Choroid plexus epithelial cell (primary cell): ENCODE results near the gene RASL10A.

Experiments
- DNase-seq: peaks from one replicate; pipeline ENCODE4 v3.0.0-alpha.2; 2010; ENCODE audit warnings: low read depth
- H3K4me3 ChIP-seq: 2 replicates; pipeline ENCODE4 v1.5.1; 2011; ENCODE audit warnings: low read depth, mild to moderate bottlenecking, control low read depth, low read length, moderate library complexity
- CTCF ChIP-seq: conservative IDR thresholded peaks from 2 replicates; pipeline ENCODE4 v1.5.1; 2011; ENCODE audit warnings: low read depth, mild to moderate bottlenecking, control low read depth, inconsistent platforms, low read length, moderate library complexity

The RASL10A gene

GRCh38 chr22:29269230-29269604 lies 46.3 kb downstream of the RASL10A start:
- TF ChIP-seq CTCF = no peak
- peak; percentile 21 for DNase-seq
- peak overlapping the region; percentile 90 for H3K4me3 ChIP-seq

GRCh38 chr22:29268511-29269229 lies 46.8 kb downstream of the RASL10A start:
- peak; percentile 83 for DNase-seq
- peak overlapping the region; percentile 90 for H3K4me3 ChIP-seq
- TF ChIP-seq CTCF = no peak

- DNase-seq = peak; percentile 99
- TF ChIP-seq CTCF = no peak
- peak within 1 kb of the TSS; percentile 90 for H3K4me3 ChIP-seq
These were observed 47.5 kb downstream of the RASL10A start, which contains the start of the genes EWSR1 and RHBDD3 for GRCh38 chr22:29267858-29268510. Gene EWSR1, plus strand, starts transcription at chr22:29268268. Its CDS starts 69 bp downstream, at chr22:29268337. Gene RHBDD3, minus strand, starts transcription at chr22:29267981. Its CDS starts 2,355 bp downstream, at chr22:29265626.

- H3K4me3 ChIP-seq = peak overlapping the region; percentile 90
- no peak for DNase-seq
- TF ChIP-seq CTCF = no peak
These were observed 48.0 kb downstream of the RASL10A start for GRCh38 chr22:29267462-29267857.

GRCh38 chr22:29266564-29267461 lies 48.7 kb downstream of the RASL10A start:
- TF ChIP-seq CTCF = no peak
- peak; percentile 42 for DNase-seq

GRCh38 chr22:29265929-29266328 lies 49.6 kb downstream of the RASL10A start:
- no peak overlapping the region for H3K4me3 ChIP-seq
- TF ChIP-seq CTCF = no peak
- no peak for DNase-seq

More at GRCh38 chr22:29266564-29267461, 48.7 kb downstream of the RASL10A start:
- peak overlapping the region; percentile 90 for H3K4me3 ChIP-seq
